ENCODE measurements around the gene SLC25A15. TPM values are rescaled to one million over a fixed set of nuclear protein-coding genes. Genes with fewer than 3 reads are reported as not detected.

SLC25A15 gene
- total RNA-seq, 1 donor from 2014 or later = 22.1 TPM

GRCh38 chr13:40792284-40793051 lies 3.1 kb downstream of the SLC25A15 start:
- TF ChIP-seq, protein P1, sequence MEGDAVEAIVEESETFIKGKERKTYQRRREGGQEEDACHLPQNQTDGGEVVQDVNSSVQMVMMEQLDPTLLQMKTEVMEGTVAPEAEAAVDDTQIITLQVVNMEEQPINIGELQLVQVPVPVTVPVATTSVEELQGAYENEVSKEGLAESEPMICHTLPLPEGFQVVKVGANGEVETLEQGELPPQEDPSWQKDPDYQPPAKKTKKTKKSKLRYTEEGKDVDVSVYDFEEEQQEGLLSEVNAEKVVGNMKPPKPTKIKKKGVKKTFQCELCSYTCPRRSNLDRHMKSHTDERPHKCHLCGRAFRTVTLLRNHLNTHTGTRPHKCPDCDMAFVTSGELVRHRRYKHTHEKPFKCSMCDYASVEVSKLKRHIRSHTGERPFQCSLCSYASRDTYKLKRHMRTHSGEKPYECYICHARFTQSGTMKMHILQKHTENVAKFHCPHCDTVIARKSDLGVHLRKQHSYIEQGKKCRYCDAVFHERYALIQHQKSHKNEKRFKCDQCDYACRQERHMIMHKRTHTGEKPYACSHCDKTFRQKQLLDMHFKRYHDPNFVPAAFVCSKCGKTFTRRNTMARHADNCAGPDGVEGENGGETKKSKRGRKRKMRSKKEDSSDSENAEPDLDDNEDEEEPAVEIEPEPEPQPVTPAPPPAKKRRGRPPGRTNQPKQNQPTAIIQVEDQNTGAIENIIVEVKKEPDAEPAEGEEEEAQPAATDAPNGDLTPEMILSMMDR (IDR thresholded peaks at IDR 0.05; ENCODE audit: insufficient read depth, low read length, severe bottlenecking) = no peak
- peaks cover 2% of the 10 kb centered on the region for H3K36me3 ChIP-seq (ENCODE audit: control insufficient read depth, insufficient read depth, low read length)
- H3K27me3 ChIP-seq (ENCODE audit: control insufficient read depth, insufficient read depth, low read length) = no peaks in the 10 kb centered on the region
- FAIRE-seq (no peak), DNase-seq (ENCODE audit: low read depth) (no peak)
- H3K4me3 ChIP-seq (ENCODE audit: low read depth, low read length) = no peak overlapping the region

- DNase-seq (ENCODE audit: low read depth) (no peak), FAIRE-seq (no peak)
- no peak overlapping the region for H3K4me3 ChIP-seq (ENCODE audit: low read depth, low read length)
- no peaks in the 10 kb centered on the region for H3K27me3 ChIP-seq (ENCODE audit: control insufficient read depth, insufficient read depth, low read length)
- TF ChIP-seq, protein P1 (IDR thresholded peaks at IDR 0.05; ENCODE audit: insufficient read depth, low read length, severe bottlenecking) = no peak
- peaks cover 2% of the 10 kb centered on the region for H3K36me3 ChIP-seq (ENCODE audit: control insufficient read depth, insufficient read depth, low read length)
Observed at GRCh38 chr13:40793339-40793738, 3.9 kb downstream of the SLC25A15 start.

GRCh38 chr13:40794414-40795368 lies 5.3 kb downstream of the SLC25A15 start:
- TF ChIP-seq, protein P1 (IDR thresholded peaks at IDR 0.05; ENCODE audit: insufficient read depth, low read length, severe bottlenecking) = no peak
- Histone ChIP-seq H3K27me3 (ENCODE audit: control insufficient read depth, insufficient read depth, low read length) (no peaks in the 10 kb centered on the region), H3K36me3 (ENCODE audit: control insufficient read depth, insufficient read depth, low read length) (peaks cover 2% of the 10 kb centered on the region), H3K4me3 (ENCODE audit: low read depth, low read length) (no peak overlapping the region)
- no peak for DNase-seq (ENCODE audit: low read depth)
- FAIRE-seq = no peak

- no peak for FAIRE-seq
- DNase-seq (ENCODE audit: low read depth) = no peak
- peaks cover 2% of the 10 kb centered on the region for H3K36me3 ChIP-seq (ENCODE audit: control insufficient read depth, insufficient read depth, low read length)
- TF ChIP-seq, protein P1 (IDR thresholded peaks at IDR 0.05; ENCODE audit: insufficient read depth, low read length, severe bottlenecking) = no peak
- no peaks in the 10 kb centered on the region for H3K27me3 ChIP-seq (ENCODE audit: control insufficient read depth, insufficient read depth, low read length)
- no peak overlapping the region for H3K4me3 ChIP-seq (ENCODE audit: low read depth, low read length)
Observed at GRCh38 chr13:40796649-40797048, 7.2 kb downstream of the SLC25A15 start.

DNA sequence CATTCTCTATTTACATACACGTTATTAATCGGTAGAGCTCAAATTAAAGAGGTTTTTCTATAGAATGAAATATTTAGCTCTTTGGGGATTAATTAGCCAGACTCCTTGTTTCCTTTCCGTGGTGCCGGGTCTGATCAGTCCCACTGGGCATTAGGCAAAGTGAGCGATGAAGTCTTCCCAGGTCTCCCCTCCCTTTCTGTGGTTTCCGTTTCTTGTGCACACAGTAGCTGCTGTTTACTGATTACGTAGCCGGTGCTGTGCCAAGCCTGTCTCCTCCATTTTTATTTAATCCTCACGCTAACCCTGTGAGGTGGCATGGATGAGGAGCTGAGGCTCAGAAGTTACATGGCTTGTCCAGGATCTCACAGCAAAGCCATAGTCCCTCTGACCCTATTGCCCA lies 9.0 kb downstream of the SLC25A15 start:
- Histone ChIP-seq H3K36me3 (ENCODE audit: control insufficient read depth, insufficient read depth, low read length) (peaks cover 2% of the 10 kb centered on the region), H3K27me3 (ENCODE audit: control insufficient read depth, insufficient read depth, low read length) (no peaks in the 10 kb centered on the region), H3K4me3 (ENCODE audit: low read depth, low read length) (no peak overlapping the region)
- FAIRE-seq (no peak), DNase-seq (ENCODE audit: low read depth) (peak; percentile 52)
- TF ChIP-seq, protein P1 (IDR thresholded peaks at IDR 0.05; ENCODE audit: insufficient read depth, low read length, severe bottlenecking) = no peak
